AG04449 (cell line): ENCODE data around the gene APC2.
"Not testable (repeated sequence)": the region's sequence is repeated elsewhere in the genome, so short reads cannot be mapped to it uniquely, and the experiment has no call there.

Experiments used
- CTCF ChIA-PET: fragments of 350-600 bp; formaldehyde crosslinking; extraction: SDS; loops from one replicate; lab custom pipeline; 2021; ENCODE audit warnings: antibody characterized with exemption; lab: Yijun Ruan, JAX
- POLR2A ChIA-PET: fragments of 400-600, 350-600 bp; formaldehyde crosslinking; extraction: SDS; loops from one replicate; lab custom pipeline; 2020; ENCODE audit warnings: antibody characterized with exemption, inconsistent platforms; lab: Yijun Ruan, JAX
- DNase-seq: peaks from one replicate; pipeline ENCODE4 v3.0.0-alpha.2; 2010; ENCODE audit warnings: low read depth, low spot score
- H3K4me3 ChIP-seq: 2 replicates; pipeline ENCODE4 v1.5.1; 2011; ENCODE audit warnings: low read depth, mild to moderate bottlenecking, control low read depth, low read length
- CTCF ChIP-seq: IDR thresholded peaks from one replicate; pipeline ENCODE4 v1.5.1; 2011; ENCODE audit warnings: mild to moderate bottlenecking, moderate library complexity, low read length, control low read depth, inconsistent platforms; ENCODE audit not compliant: insufficient read depth; ENCODE audit errors: missing control alignments

APC2 gene

GRCh38 chr19:1514986-1515721, 65.2 kb downstream of the APC2 start:
- TF ChIP-seq CTCF, result no peak
- ChIA-PET CTCF (interaction anchor here (1.0 to 1.6 kb wide), 2 partner anchors 12 to 55 kb away, joined by 3 to 4 read pairs; no protein-coding TSS in a partner anchor), POLR2A (interaction anchor here (0.5 kb wide), 1 partner anchor 12 kb away, joined by 3 read pairs; no protein-coding TSS in a partner anchor)
- no peak for DNase-seq
- H3K4me3 ChIP-seq, result no peak overlapping the region

GRCh38 chr19:1516395-1516753, 66.5 kb downstream of the APC2 start:
- TF ChIP-seq CTCF, result no peak
- ChIA-PET POLR2A (interaction anchor here (1.2 kb wide), 1 partner anchor 8 kb away, joined by 5 read pairs; no protein-coding TSS in a partner anchor), CTCF (no interaction called here)
- no peak overlapping the region for H3K4me3 ChIP-seq
- no peak for DNase-seq

GRCh38 chr19:1518471-1518870, 68.5 kb downstream of the APC2 start:
- TF ChIP-seq CTCF, result no peak
- POLR2A ChIA-PET, result no interaction called here

GRCh38 chr19:1519802-1520201, 69.9 kb downstream of the APC2 start:
- H3K4me3 ChIP-seq, DNase-seq, POLR2A ChIA-PET, CTCF ChIA-PET: not testable (repeated sequence)

More at GRCh38 chr19:1518471-1518870, 68.5 kb downstream of the APC2 start:
- DNase-seq, result no peak
- CTCF ChIA-PET, result interaction anchor here (1.0 to 1.3 kb wide), 3 partner anchors 9 to 28 kb away, joined by 3 to 4 read pairs (median 3); no protein-coding TSS in a partner anchor
- H3K4me3 ChIP-seq, result no peak overlapping the region

- DNase-seq, result no peak
- no peak for TF ChIP-seq CTCF
- no peak overlapping the region for H3K4me3 ChIP-seq
- POLR2A ChIA-PET, result no interaction called here
- CTCF ChIA-PET, result no interaction called here
Observed at GRCh38 chr19:1520203-1520780, 70.4 kb downstream of the APC2 start.

- H3K4me3 ChIP-seq, result no peak overlapping the region
- no peak for TF ChIP-seq CTCF
- ChIA-PET CTCF (interaction anchor here (1.4 to 2.2 kb wide), 2 partner anchors 19 to 26 kb away, joined by 4 to 15 read pairs; no protein-coding TSS in a partner anchor), POLR2A (no interaction called here)
- DNase-seq, result no peak
Observed at GRCh38 chr19:1521636-1522035, 71.7 kb downstream of the APC2 start.
